GM12878 (cell line): ENCODE data around the gene GLUD1.
"Not testable (repeated sequence)": the region's sequence is repeated elsewhere in the genome, so short reads cannot be mapped to it uniquely, and the experiment has no call there.

ENCODE experiments used
- ATF7 ChIP-seq: fragments of 450-650 bp; IDR thresholded peaks from 2 replicates; pipeline ENCODE4 v1.6.1; 2016; ENCODE audit warnings: low read depth, mild to moderate bottlenecking
- EP300 ChIP-seq, 2 experiments: fragments of 150-350 bp in 1 of 2; IDR thresholded peaks; 2 replicates each; pipeline ENCODE4 v1.6.1; 2011 to 2012; ENCODE audit warnings: low read depth in 2 of 2, low read length in 2 of 2, borderline replicate concordance in 1 of 2, improper control_type of control experiment in 1 of 2, inconsistent platforms in 1 of 2; ENCODE audit not compliant: control insufficient read depth in 1 of 2
- EZH2 ChIP-seq: IDR thresholded peaks from 2 replicates; pipeline ENCODE4 v1.6.1; 2012; ENCODE audit warnings: low read depth, mild to moderate bottlenecking, control low read depth, inconsistent platforms, low read length, borderline replicate concordance; ENCODE audit not compliant: control insufficient read depth
- MYB ChIP-seq: fragments of 150-350 bp; IDR thresholded peaks from 2 replicates; pipeline ENCODE4 v1.6.1; 2014; ENCODE audit warnings: mild to moderate bottlenecking, low read depth, low read length, borderline replicate concordance
- NR2C2 ChIP-seq: IDR thresholded peaks from 2 replicates; pipeline ENCODE4 v1.6.1; 2011; ENCODE audit warnings: borderline replicate concordance, low read depth; ENCODE audit not compliant: control insufficient read depth, insufficient read length
- RAD21 ChIP-seq: IDR thresholded peaks from 2 replicates; pipeline ENCODE4 v1.6.1; 2011; ENCODE audit warnings: mild to moderate bottlenecking, low read depth, low read length, moderate library complexity; ENCODE audit not compliant: insufficient read depth
- SIN3A ChIP-seq: IDR thresholded peaks from 2 replicates; pipeline ENCODE4 v1.6.1; 2012; ENCODE audit warnings: low read depth, low read length, improper control_type of control experiment
- SP1 ChIP-seq: IDR thresholded peaks from one replicate; pipeline ENCODE4 v1.6.1; 2011; ENCODE audit warnings: low read depth, low read length
- ZZZ3 ChIP-seq: IDR thresholded peaks from 2 replicates; pipeline ENCODE4 v1.6.1; 2011; ENCODE audit warnings: low read depth; ENCODE audit not compliant: control insufficient read depth, insufficient read length
- TF ChIP-seq, protein P1 (sequence below), 3 experiments: IDR thresholded peaks in 2 of 3; conservative IDR thresholded peaks in 1 of 3; 2 replicates each; pipeline ENCODE4 v1.5.1; 2011; ENCODE audit warnings: low read depth in 3 of 3, low read length in 3 of 3, mild to moderate bottlenecking in 3 of 3, control low read depth in 2 of 3, moderate library complexity in 2 of 3, inconsistent platforms in 1 of 3, mixed read lengths in 1 of 3; ENCODE audit not compliant: control insufficient read depth in 2 of 3, insufficient read depth in 1 of 3; ENCODE audit errors: extremely low read depth in 1 of 3
- TF ChIP-seq, protein P2 (sequence below): fragments of 450-650 bp; IDR thresholded peaks from 2 replicates; pipeline ENCODE4 v1.6.1; 2017; ENCODE audit warnings: mild to moderate bottlenecking, moderate library complexity
- TF ChIP-seq, protein P3 (sequence below): IDR thresholded peaks from 2 replicates; pipeline ENCODE4 v1.6.1; 2011; ENCODE audit warnings: low read depth, low read length, improper control_type of control experiment, borderline replicate concordance
- TF ChIP-seq, protein P4 (sequence below): fragments of 450-650 bp; IDR thresholded peaks from 2 replicates; pipeline ENCODE4 v1.6.1; 2016; ENCODE audit warnings: mild to moderate bottlenecking

DNA sequence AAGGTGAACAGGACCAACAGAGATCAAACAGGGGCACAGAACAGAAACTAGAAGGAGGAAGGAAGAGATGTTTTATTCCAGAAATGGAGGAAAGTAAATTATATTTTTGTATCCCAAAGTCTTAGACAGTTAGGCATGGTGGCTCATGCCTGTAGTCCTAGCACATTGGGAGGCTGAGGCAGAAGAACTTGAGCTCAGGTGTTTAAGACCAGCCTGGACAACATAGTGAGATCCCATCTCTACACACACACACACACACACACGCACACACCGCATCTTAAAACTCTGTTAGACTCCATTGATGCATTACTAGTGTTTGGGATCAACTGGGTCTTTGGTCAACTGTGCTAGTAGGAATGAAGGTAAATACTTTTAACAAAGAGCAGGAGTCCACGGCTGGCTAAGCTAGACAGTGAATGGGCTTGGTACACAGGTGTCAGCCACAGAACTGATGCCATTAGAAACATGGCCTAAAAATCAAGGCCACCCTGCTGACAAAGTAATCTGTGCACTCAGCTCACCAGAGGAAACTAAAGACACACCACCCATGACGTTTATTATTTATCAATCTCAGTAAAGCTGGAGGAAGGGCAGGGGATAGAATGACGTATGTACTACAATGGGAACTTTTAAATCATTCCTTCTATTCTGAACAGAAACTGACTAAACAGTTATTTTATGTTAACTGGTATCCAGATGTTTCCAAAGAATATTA lies 10.9 kb downstream of the GLUD1 start:
- TF ChIP-seq, protein P1, sequence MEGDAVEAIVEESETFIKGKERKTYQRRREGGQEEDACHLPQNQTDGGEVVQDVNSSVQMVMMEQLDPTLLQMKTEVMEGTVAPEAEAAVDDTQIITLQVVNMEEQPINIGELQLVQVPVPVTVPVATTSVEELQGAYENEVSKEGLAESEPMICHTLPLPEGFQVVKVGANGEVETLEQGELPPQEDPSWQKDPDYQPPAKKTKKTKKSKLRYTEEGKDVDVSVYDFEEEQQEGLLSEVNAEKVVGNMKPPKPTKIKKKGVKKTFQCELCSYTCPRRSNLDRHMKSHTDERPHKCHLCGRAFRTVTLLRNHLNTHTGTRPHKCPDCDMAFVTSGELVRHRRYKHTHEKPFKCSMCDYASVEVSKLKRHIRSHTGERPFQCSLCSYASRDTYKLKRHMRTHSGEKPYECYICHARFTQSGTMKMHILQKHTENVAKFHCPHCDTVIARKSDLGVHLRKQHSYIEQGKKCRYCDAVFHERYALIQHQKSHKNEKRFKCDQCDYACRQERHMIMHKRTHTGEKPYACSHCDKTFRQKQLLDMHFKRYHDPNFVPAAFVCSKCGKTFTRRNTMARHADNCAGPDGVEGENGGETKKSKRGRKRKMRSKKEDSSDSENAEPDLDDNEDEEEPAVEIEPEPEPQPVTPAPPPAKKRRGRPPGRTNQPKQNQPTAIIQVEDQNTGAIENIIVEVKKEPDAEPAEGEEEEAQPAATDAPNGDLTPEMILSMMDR (IDR thresholded peaks at IDR 0.05 in 2 of 3, conservative IDR thresholded peaks at IDR 0.05 in 1 of 3; ENCODE audit: control insufficient read depth in 2 of 3, extremely low read depth in 1 of 3, insufficient read depth in 1 of 3, low read depth in 3 of 3, low read length in 3 of 3) = not testable (repeated sequence)
- TF ChIP-seq, protein P2, sequence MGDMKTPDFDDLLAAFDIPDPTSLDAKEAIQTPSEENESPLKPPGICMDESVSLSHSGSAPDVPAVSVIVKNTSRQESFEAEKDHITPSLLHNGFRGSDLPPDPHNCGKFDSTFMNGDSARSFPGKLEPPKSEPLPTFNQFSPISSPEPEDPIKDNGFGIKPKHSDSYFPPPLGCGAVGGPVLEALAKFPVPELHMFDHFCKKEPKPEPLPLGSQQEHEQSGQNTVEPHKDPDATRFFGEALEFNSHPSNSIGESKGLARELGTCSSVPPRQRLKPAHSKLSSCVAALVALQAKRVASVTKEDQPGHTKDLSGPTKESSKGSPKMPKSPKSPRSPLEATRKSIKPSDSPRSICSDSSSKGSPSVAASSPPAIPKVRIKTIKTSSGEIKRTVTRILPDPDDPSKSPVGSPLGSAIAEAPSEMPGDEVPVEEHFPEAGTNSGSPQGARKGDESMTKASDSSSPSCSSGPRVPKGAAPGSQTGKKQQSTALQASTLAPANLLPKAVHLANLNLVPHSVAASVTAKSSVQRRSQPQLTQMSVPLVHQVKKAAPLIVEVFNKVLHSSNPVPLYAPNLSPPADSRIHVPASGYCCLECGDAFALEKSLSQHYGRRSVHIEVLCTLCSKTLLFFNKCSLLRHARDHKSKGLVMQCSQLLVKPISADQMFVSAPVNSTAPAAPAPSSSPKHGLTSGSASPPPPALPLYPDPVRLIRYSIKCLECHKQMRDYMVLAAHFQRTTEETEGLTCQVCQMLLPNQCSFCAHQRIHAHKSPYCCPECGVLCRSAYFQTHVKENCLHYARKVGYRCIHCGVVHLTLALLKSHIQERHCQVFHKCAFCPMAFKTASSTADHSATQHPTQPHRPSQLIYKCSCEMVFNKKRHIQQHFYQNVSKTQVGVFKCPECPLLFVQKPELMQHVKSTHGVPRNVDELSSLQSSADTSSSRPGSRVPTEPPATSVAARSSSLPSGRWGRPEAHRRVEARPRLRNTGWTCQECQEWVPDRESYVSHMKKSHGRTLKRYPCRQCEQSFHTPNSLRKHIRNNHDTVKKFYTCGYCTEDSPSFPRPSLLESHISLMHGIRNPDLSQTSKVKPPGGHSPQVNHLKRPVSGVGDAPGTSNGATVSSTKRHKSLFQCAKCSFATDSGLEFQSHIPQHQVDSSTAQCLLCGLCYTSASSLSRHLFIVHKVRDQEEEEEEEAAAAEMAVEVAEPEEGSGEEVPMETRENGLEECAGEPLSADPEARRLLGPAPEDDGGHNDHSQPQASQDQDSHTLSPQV = not testable (repeated sequence)
- TF ChIP-seq SP1; EZH2; RAD21; EP300 (IDR thresholded peaks at IDR 0.05; ENCODE audit: borderline replicate concordance in 1 of 2, control insufficient read depth in 1 of 2, low read depth in 2 of 2, low read length in 2 of 2); MYB; NR2C2; ZZZ3; SIN3A; ATF7: not testable (repeated sequence)
- TF ChIP-seq, protein P3, sequence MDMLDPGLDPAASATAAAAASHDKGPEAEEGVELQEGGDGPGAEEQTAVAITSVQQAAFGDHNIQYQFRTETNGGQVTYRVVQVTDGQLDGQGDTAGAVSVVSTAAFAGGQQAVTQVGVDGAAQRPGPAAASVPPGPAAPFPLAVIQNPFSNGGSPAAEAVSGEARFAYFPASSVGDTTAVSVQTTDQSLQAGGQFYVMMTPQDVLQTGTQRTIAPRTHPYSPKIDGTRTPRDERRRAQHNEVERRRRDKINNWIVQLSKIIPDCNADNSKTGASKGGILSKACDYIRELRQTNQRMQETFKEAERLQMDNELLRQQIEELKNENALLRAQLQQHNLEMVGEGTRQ = not testable (repeated sequence)
- TF ChIP-seq, protein P4, sequence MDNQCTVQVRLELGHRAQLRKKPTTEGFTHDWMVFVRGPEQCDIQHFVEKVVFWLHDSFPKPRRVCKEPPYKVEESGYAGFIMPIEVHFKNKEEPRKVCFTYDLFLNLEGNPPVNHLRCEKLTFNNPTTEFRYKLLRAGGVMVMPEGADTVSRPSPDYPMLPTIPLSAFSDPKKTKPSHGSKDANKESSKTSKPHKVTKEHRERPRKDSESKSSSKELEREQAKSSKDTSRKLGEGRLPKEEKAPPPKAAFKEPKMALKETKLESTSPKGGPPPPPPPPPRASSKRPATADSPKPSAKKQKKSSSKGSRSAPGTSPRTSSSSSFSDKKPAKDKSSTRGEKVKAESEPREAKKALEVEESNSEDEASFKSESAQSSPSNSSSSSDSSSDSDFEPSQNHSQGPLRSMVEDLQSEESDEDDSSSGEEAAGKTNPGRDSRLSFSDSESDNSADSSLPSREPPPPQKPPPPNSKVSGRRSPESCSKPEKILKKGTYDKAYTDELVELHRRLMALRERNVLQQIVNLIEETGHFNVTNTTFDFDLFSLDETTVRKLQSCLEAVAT = not testable (repeated sequence)
